DMS79 (cell line): ENCODE results near the gene UBE2L3.
"Not testable (repeated sequence)": the region's sequence is repeated elsewhere in the genome, so short reads cannot be mapped to it uniquely, and the experiment has no call there.

Experiments
- DNase-seq: peaks from one replicate; lab custom pipeline; 2025; lab: John Stamatoyannopoulos, UW

Gene UBE2L3

DNA sequence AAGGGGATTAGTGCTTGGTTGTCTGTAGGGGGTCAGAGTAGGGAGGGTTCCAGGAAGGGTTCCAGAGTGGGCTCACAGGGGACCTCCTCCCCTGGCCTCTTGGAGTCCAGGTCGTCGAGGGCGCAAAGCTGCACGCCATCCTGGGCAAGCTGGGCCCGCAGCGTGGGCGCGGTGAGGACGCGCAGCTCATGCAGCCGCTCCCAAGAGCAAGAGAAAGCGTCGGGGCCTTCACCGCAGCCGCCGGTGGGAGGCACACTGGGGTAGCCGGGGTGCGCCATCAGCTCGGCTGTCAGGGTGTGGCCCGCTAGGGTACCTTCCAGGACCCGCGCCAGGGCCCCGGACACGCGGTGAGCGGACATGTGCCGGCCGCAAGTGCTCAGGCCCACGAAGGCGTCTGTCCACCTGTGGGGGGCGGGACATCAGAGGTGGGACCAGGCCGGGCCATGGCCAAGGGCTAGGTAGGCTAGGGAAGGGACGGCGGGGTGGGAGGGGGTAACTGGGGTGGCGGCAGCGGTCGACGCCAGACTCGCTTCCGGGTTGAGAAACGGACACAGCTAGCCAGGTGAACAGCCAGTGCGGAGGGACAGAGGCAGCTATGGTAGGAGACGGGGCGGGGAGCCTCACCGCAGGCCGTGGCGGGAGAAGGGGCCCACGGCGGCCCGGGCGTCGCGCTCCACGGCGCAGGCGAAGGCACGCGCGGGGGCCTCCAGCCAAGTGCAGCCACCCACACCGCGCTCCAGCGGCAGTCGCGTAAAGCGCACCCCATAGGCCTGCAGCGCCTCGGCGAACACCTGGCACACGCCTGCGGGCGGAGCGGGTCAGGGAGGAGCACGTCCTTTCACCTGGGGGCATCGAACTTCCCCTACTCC lies 61.1 kb downstream of the UBE2L3 start:
- DNase-seq, result no peak

DNA sequence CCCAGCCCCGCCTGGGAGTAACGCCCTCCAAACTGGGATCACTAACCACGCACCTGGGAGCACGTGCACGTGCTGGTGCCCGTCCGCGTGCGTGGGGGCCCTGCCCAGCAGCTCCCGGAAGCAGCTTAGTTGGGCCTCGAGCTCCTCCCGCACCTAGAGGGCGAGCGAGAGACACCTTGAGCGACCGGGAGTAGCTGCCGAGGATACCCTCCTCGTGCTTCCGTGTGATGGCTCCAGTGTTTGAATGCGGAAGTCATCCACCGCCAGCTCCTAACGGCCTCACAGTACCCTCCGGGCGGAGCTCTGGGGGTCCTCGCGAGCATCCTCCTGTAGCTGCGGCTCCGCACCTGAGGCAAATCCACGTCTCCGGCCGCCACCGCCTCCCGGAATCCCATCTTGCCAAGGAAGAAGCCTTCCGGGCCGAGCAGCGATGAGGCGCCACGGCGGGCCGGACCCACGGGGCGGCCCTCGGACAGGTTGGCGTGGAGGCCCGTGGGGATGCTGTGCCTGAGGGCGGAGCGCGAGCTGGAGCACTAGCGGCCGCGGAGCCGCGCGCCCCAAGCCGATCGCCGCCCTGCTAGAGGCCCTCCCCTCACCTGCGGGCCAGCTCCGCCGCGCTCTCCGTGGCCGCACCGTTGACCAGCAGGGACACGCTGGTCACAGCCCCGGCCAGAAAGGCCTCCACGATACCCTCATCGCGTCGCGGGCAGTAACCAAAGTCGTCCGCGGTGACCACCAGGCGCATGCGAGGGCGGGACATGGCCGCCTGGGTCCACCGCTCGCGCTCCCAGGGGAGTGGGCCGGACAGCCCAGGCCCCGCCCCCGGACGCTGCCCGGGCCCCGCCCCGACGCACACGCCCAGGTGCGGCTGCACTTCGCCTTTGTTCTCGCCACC lies 62.0 kb downstream of the UBE2L3 start, which contains the start of gene YDJC:
Gene YDJC (minus strand): TSS at position 768 of the 895 bp plus-strand sequence. CDS start 8 bp downstream, at position 760.
- DNase-seq, result peak; percentile 43

DNA sequence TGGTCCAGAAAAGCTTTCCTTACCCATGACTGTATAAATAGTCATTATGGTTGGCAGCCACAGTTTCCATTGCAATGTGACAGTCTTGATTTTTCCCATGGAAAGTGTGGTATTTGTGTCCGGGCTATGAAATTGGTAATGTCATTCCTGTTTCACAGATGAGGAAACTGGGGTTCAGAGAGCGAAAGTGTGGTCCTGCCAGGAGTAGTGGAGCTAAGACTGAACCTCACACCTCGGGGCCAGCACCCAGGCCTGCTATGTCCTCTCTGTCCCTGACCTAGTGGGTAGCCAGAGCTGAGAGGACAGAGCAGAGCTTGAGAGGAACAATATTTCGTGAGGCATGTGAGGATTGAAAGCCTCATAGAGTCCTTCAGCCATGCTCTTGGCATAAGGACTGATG lies 63.5 kb downstream of the UBE2L3 start:
- no peak for DNase-seq

DNA sequence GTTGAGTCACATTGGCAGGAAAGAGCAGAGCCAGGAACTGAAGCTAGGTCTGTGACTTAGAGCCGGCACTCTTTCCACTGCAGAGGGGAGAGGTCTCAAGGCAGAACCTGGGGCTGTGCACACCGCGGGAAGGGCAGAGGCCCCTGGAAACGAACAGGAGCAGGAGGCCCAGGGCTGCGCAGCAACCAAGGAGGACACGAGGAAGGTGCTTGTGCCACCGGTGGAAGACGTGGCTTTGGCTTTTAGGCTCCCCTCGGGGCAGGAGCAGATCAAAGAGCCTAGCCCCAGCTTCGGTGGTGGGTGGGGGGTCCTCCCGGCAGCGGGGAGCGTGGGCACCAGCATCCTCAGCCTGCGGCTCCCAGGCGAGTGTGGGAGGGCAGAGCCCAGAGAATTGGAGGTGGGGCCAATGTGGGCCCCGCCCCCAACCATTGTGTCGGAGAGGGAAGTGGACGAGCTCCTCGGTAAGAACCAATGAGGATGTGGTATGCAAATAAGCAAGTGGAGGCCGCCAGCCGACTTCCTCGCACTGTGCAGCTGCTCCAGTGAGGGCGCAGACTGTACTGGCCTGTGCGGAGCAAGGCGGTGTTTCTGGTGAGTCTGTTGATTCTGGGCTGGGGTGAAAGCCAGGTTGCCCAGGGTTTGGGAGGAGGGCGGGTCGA lies 64.9 kb downstream of the UBE2L3 start, which contains the start of gene CCDC116:
Gene CCDC116 (plus strand): TSS at position 524 of the 659 bp plus-strand sequence. CDS start 422 bp downstream, outside the sequence.
- DNase-seq, result no peak

DNA sequence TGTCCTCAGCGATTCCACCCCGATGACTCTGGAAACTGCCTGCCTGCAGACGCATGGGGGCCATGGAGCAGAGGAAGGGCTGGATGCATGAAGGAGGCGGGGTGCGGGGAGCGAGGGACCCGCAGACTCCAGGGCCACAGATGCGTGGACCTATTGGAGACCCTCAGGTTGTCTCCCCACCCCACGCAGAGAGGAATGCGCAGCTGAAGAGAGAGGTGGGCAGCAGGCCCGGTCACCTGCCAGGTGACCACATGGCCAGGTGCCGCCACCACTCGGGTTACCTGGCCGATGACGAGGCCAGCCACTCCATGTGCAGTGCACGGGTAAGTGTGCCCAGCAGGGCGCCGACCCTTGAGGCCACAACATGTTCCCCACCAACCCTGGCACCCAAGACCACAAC lies 65.4 kb downstream of the UBE2L3 start:
- DNase-seq, result no peak

DNA sequence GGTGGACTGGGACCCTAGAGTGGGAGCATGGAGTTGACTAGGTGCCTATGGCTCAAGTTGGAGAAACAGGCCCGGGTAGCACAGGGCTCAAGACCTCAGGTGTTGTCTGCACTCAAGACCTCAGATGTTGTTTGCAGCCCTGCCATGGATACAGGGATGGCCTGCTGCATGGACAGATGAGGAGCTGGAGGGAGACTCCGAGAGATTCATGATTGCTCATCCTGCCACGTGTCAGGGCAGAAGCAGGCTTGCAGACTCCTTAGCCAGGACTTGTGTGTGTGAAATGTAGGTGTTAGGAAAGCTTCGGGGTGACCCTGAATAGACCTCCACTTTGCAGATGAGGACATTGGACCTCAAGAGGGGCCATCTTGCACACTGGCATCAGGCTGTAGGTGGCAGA lies 66.0 kb downstream of the UBE2L3 start:
- DNase-seq, result no peak

DNA sequence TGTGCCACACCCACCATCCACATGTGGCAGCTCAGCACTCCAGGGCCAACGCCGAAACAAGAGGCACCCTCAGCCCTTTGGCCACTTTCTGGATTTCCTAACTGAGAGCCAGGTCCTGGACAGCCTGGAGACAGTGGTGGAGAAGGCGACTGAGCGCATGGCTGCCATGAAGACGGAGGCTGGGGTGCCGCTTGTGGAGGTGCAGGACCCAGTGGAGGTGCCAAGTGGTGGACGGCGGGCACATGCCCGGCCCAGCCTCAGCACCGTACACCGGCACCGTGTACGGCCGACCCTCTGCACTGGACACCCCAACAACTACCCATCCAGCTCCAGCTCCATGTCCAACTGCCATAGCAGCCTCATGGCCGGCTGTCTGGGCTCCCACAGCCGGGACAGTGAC lies 66.6 kb downstream of the UBE2L3 start:
- no peak for DNase-seq

DNA sequence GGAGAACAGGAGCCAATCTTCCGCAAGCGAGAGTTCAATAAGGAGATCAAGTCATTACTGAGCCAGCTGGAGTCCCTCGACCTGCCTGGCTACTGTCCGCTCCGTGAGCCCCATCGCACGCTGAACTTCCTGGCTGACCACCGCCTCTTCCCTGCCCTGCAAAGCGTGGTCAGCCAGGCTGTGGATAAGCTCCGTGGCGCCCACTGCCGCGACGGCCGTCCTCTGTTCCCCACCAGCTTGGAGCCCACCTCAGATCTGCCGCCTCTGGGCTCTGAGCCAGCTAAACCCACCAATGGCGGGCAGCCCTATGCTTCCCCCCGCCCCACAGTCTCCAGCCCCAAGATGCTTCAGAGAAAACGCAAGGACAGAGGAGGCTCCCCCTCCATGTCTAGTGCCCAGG lies 67.3 kb downstream of the UBE2L3 start:
- no peak for DNase-seq

DNA sequence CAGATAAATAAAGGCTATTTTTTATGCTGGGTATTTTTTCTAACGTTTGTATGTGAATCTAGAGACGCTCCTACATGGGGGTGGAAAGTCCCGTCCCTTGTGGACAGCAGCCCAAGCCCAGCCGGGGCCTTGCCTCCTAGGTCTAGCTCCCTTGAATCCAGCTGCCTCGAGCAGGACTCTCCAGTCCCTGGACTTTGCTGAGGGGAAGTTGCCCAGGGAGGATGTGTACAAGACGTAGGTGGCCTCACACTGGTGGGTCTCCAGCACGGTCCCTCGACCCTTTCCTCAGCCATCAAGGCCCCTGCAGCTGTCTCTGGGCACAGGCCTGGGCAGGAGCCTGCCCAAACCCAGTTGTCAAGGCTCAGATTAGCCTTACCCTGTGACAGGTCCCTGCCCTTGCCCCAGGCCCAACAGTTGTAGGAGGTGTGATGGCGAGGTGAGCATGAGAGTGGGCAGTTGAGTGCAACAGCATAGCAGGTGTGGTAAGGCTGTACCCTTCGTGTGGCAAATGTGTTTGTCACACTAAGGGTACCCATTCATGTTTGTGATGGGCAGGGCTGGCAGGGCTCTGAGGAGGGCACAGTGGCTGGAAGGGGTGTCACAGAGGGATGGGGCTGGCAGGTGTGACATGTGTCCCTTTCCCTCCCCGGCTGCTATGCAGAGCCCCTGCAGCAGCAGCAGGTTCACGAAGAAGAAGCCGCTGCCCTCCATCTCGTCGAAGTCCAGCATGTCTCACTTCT lies 68.4 kb downstream of the UBE2L3 start:
- no peak for DNase-seq

DNA sequence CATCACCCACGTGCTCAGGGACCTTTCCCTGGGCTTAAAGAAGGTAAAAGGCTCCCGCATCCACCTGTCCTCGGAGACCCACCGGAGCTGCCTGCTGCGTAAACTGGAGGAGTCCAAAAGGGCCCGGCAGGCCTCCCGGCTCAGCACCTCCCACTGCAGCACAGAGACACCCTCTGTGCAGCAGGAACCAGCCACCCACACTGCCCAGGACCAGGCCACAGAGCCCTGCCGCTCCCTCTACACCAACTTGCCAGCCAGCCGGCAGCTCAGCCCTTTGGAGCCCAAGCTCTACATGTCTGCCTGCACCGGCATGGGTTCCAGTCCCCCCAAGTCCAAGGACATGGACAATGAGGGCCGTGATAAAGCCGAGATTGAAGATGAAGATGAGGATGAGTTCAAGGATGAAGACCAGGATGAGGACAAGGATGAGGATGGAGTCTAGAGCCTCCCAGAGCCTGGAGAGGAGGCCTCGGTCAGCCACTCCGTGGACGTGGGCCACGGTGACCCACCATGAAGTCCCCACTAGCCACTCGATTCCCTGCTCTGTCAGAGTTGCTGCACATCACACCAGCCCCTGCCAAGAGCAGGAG lies 69.2 kb downstream of the UBE2L3 start:
- no peak for DNase-seq

DNA sequence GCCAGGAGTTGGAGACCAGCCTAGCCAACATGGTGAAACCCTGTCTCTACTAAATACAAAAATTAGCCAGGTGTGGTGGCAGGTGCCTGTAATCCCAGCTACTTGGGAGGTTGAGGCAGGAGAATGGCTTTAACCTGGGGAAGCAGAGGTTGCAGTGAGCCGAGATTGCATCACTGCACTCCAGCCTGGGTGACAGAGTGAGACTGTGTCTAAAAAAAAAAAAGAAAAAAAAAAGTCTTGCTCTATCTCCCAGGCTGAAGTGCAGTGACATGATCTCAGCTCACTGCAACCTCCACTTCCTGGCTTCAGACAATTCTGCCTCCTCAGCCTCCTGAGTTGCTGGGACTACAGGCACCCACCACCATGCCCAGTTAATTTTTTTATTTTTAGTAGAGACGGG lies 69.9 kb downstream of the UBE2L3 start:
- not testable (repeated sequence) for DNase-seq

DNA sequence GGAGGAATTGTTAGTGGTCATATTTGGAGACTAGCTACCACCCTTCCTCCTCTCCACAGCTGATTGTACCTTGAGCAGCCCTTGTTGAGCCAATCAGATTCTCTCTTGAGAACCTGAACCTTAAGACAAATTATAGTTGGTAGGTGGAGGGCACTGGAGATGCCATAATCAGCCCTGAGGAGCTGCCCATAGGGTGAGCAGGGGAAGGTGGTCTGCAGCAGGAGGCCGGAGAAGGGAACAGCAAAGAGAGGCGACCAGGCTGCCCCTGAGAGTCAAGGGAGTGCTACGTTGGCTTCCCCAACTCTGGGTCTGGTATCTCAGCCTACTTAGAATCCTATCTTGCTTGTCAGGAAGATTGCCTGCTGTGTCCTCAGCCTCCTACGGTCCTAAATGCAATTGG lies 71.8 kb downstream of the UBE2L3 start:
- DNase-seq, result no peak

DNA sequence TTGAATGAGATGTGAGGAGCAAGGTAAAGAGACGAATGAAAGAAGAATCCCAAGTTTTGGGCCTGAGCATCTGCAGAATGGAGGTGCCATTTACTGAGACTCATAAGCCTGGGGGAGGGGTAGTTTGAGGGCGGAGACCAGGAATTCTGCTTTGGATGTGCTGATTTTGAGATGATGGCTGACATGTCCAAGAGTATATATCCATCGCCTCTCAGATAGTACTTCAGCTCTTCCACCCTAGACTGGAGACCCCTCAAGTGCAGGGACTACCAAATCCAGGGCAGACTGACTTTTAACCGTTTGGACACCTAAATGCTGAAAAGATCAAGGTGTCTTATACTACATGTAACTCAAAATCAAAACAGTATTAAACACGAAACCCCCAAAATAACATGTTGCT lies 73.3 kb downstream of the UBE2L3 start:
- no peak for DNase-seq

DNA sequence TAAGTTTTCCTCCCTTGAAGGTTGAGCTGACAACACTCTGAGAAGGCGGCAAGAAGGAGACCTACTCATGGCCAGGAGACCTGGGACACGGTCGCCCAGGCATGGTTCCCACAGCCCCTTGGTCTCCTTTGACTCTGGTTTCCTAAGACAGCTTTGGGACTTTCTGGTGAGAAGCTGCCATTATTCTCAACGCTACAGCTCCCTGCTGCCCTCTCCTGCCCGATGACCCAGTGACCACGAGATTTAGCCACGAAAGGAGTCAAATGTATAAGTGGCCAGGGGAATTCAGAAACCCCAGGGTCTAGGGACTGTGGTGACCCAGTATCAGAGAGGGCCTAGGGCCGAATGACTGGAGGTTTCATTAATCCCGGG lies 73.9 kb downstream of the UBE2L3 start:
- DNase-seq, result no peak

DNA sequence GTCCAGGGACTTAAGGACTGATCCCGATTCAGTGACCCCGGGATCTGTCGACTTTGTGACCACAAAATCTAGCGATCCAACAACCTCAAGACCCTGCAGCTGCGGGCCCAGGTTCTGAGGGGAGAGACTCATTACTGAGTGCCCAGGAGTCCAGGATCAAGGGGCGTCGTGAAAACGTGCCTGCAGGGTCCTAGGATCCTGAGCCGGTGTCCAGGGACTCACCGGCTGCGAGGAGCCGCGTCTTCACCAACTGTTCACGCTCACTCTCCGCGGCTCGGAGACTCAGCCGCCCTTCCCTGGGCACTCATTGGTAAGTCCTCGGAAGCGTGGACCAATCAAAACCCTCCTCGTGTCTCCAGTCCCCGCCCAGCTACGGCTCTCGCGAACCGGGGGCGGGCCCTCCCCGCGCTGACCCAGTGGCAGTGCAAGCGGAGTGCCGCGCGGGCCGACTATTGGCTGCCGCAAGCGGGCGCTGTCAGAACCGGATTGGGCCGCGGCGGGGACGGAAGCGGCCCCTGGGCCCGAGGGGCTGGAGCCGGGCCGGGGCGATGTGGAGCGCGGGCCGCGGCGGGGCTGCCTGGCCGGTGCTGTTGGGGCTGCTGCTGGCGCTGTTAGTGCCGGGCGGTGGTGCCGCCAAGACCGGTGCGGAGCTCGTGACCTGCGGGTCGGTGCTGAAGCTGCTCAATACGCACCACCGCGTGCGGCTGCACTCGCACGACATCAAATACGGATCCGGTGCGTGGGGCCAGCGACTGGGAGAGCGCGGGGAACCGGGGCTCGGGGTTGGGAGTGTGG lies 74.5 kb downstream of the UBE2L3 start, which contains the start of gene SDF2L1:
Gene SDF2L1 (plus strand): TSS at position 514 of the 795 bp plus-strand sequence. CDS start 35 bp downstream, at position 549.
- peak; percentile 83 for DNase-seq

DNA sequence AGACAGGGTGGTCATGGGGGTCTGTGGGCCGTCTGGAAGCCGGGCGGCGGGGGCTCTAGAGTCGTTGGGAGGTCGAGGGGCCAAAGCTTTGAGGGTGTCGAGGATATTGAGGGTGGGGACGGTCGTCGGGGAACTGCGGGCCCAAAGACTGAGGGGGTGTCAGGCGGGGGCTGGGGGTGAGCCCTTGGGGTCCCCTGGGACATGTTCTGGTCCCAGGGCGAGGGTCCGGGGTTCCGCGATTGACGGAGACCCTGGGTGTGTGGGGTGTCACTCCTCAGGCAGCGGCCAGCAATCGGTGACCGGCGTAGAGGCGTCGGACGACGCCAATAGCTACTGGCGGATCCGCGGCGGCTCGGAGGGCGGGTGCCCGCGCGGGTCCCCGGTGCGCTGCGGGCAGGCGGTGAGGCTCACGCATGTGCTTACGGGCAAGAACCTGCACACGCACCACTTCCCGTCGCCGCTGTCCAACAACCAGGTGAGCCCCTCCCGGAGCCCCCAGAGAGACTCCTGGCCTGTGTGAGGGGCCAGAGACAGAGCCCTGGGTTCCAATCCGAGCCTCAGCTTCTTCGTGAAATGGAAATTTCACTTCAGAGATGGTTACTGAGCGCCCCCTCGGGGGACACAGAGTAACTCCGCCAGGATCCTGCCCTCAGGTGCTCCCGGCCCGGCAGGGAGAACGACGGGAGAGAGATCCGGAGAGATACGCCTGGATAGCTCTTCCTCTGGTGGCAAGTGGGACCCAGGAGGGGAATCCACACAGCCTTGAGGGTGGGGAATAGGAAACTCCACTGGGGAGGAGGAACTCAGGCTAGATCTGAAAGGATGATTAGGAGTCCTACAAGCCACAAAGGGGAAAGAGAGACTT lies 75.3 kb downstream of the UBE2L3 start:
- DNase-seq, result no peak

DNA sequence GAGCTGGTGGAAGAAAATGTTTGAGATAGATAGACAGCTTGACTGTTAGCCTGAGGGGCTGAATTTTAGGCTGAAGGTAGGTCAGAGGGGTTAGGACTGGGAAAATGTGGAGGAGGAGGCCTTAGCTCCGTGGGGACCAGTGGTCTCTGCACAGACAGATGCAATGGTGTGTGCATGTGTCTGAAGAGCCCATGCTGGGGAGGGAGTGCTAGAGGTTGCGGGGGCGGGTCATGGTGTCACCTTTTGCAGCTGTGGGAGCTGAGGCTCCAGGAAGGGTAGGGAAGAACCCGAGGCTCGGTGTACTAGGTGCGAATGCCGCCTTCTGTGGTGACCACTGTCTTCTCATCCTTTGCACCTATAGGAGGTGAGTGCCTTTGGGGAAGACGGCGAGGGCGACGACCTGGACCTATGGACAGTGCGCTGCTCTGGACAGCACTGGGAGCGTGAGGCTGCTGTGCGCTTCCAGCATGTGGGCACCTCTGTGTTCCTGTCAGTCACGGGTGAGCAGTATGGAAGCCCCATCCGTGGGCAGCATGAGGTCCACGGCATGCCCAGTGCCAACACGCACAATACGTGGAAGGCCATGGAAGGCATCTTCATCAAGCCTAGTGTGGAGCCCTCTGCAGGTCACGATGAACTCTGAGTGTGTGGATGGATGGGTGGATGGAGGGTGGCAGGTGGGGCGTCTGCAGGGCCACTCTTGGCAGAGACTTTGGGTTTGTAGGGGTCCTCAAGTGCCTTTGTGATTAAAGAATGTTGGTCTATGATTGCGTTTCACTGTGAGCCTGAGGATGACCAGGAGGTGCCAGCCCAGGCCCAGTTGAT lies 76.2 kb downstream of the UBE2L3 start:
- DNase-seq, result no peak

DNA sequence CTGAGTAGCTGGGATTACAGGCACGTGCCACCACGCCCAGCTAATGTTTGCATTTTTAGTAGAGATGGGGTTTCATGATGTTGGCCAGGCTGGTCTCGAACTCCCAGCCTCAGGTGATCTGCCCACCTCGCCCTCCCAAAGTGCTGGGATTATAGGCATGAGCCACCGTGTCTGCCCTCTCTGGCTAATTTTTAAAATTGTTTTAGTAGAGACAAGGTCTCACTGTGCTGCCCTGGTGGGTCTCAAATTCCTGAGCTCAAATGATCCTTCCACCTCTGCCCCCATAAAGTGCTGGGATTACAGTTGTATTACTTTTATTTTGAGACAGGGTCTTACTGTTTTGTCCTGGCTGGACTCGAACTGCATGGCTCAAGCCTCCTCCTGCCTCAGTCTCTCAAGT lies 78.0 kb downstream of the UBE2L3 start:
- not testable (repeated sequence) for DNase-seq
